HCT116 (cell line): ENCODE data around the gene BLID. TPM values are rescaled to one million over a fixed set of nuclear protein-coding genes. Genes with fewer than 3 reads are reported as not detected.
A peak's percentile ranks its signal among the peaks of the same experiment; 100 is the strongest.

Source experiments
- ATAC-seq: fragments of 200-7000 bp; cut with Tn5 transposase; 2 replicates; pipeline ENCODE4 v1.9.1; 2020; ENCODE audit warnings: mild to moderate bottlenecking, moderate library complexity
- BruUV-seq: library from RNA; stranded (reverse); fragments of 400-500 nt; replicated peaks from 2 replicates; lab custom pipeline; 2021; lab: Mats Ljungman, UMichigan
- CTCF ChIA-PET: fragments of 300-600 bp; sonication (Branson Sonifier 250); formaldehyde crosslinking; loops from one replicate; lab custom pipeline; 2021; ENCODE audit warnings: antibody characterized with exemption; lab: Charles Lee
- POLR2A ChIA-PET: fragments of 300-600, 350-600 bp; sonication (Branson Sonifier 250); formaldehyde crosslinking; loops from one replicate; lab custom pipeline; 2021; ENCODE audit warnings: antibody characterized with exemption; lab: Charles Lee
- RAD21 ChIA-PET, 2 experiments: fragments of 300-600 bp; sonication (Branson Sonifier 250); formaldehyde crosslinking; loops; one replicate each; lab custom pipeline; 2023; ENCODE audit warnings: low total read pairs in 2 of 2; ENCODE audit not compliant: uncharacterized antibody in 2 of 2, unreplicated experiment in 2 of 2, low non-redundant PET in 1 of 2; lab: Charles Lee
- DNase-seq: peaks from one replicate; pipeline ENCODE4 v3.0.0-alpha.2; 2010; ENCODE audit warnings: low read depth, low spot score
- H2AFZ ChIP-seq: fragments of 200-600 bp; shearing (Covaris generic), sonication (generic); 2 replicates; pipeline ENCODE4 v1.6.1; 2017; ENCODE audit warnings: low read depth, mixed run types, mixed read lengths, antibody characterized with exemption, low read length; ENCODE audit not compliant: poor library complexity, severe bottlenecking
- H3K27ac ChIP-seq: 2 replicates; pipeline ENCODE4 v1.5.1; 2012; ENCODE audit warnings: low read depth, low read length
- H3K27me3 ChIP-seq: fragments of 200-600 bp; sonication (generic); 2 replicates; pipeline ENCODE4 v1.6.1; 2016; ENCODE audit warnings: mixed run types, low read length, mixed read lengths; ENCODE audit not compliant: insufficient read depth
- H3K36me3 ChIP-seq, 2 experiments: fragments of 200-500 bp in 1 of 2; fragments of 200-600 bp in 1 of 2; sonication (Bioruptor generic) in 1 of 2; sonication (generic) in 1 of 2; 2 replicates each; pipeline versions ENCODE4 v1.5.1 to v1.6.1; 2014 to 2016; ENCODE audit warnings: low read length in 2 of 2, inconsistent platforms in 1 of 2, mixed read lengths in 1 of 2, mixed run types in 1 of 2; ENCODE audit not compliant: insufficient read depth in 2 of 2, control insufficient read depth in 1 of 2
- H3K4me1 ChIP-seq, 2 experiments: fragments of 200-600 bp in 1 of 2; sonication (generic) in 1 of 2; 2 replicates each; pipeline versions ENCODE4 v1.5.1 to v1.6.1; 2012 to 2017; ENCODE audit warnings: low read length in 2 of 2, inconsistent platforms in 1 of 2, mild to moderate bottlenecking in 1 of 2, mixed read lengths in 1 of 2, mixed run types in 1 of 2, moderate library complexity in 1 of 2; ENCODE audit not compliant: insufficient read depth in 2 of 2, control insufficient read depth in 1 of 2
- H3K4me2 ChIP-seq: fragments of 200-600 bp; sonication (generic); 2 replicates; pipeline ENCODE4 v1.6.1; 2017; ENCODE audit warnings: mixed run types, low read length, mixed read lengths
- H3K4me3 ChIP-seq, 2 experiments: fragments of 200-600 bp in 1 of 2; sonication (generic) in 1 of 2; replicated peaks in 1 of 2; 2 replicates each; pipeline ENCODE4 v1.5.1; 2011 to 2016; ENCODE audit warnings: low read length in 2 of 2, control low read depth in 1 of 2, low read depth in 1 of 2, mild to moderate bottlenecking in 1 of 2, mixed read lengths in 1 of 2, mixed run types in 1 of 2
- H3K79me2 ChIP-seq: fragments of 200-600 bp; sonication (generic); 2 replicates; pipeline ENCODE4 v1.6.1; 2017; ENCODE audit warnings: mild to moderate bottlenecking, mixed run types, low read length, moderate library complexity, mixed read lengths; ENCODE audit not compliant: insufficient read depth
- H3K9ac ChIP-seq: fragments of 200-600 bp; sonication (generic); 2 replicates; pipeline ENCODE4 v1.6.1; 2016; ENCODE audit warnings: low read length, mixed read lengths
- H3K9me2 ChIP-seq: fragments of 200-600 bp; sonication (generic), shearing (Covaris generic); 2 replicates; pipeline ENCODE4 v1.6.1; 2017; ENCODE audit warnings: mixed run types, mild to moderate bottlenecking, moderate library complexity; ENCODE audit not compliant: insufficient read depth
- H3K9me3 ChIP-seq, 2 experiments: fragments of 200-500 bp in 1 of 2; fragments of 200-600 bp in 1 of 2; sonication (Bioruptor generic) in 1 of 2; sonication (generic) in 1 of 2; 2 replicates each; pipeline ENCODE4 v1.6.1; 2014 to 2017; ENCODE audit warnings: low read length in 2 of 2, mixed read lengths in 2 of 2, inconsistent platforms in 1 of 2, low read depth in 1 of 2, mild to moderate bottlenecking in 1 of 2, mixed run types in 1 of 2, moderate library complexity in 1 of 2; ENCODE audit not compliant: control insufficient read depth in 1 of 2, insufficient read depth in 1 of 2
- H4K20me1 ChIP-seq: fragments of 200-600 bp; sonication (generic), shearing (Covaris generic); 2 replicates; pipeline ENCODE4 v1.6.1; 2017; ENCODE audit warnings: mixed run types, mild to moderate bottlenecking, moderate library complexity; ENCODE audit not compliant: insufficient read depth
- ATF3 ChIP-seq: IDR thresholded peaks from 2 replicates; pipeline ENCODE4 v1.6.1; 2012
- CBX3 ChIP-seq: IDR thresholded peaks from 2 replicates; pipeline ENCODE4 v1.6.1; 2012; ENCODE audit warnings: low read depth
- CEBPB ChIP-seq: IDR thresholded peaks from 2 replicates; pipeline ENCODE4 v1.6.1; 2012; ENCODE audit warnings: low read depth
- CTCF ChIP-seq, 3 experiments: fragments of 200-600 bp in 1 of 3; sonication (generic) in 1 of 3; IDR thresholded peaks in 2 of 3; conservative IDR thresholded peaks in 1 of 3; 2 replicates each; pipeline ENCODE4 v1.5.1; 2012 to 2017; ENCODE audit warnings: low read depth in 2 of 3, low read length in 2 of 3, antibody characterized with exemption in 1 of 3, borderline replicate concordance in 1 of 3, control low read depth in 1 of 3, mild to moderate bottlenecking in 1 of 3, mixed read lengths in 1 of 3, mixed run types in 1 of 3, moderate library complexity in 1 of 3; ENCODE audit not compliant: insufficient read depth in 1 of 3
- EGR1 ChIP-seq: IDR thresholded peaks from 2 replicates; pipeline ENCODE4 v1.6.1; 2012; ENCODE audit warnings: low read depth
- EZH2 ChIP-seq: fragments of 200-600 bp; sonication (generic); IDR thresholded peaks from 2 replicates; pipeline ENCODE4 v1.6.1; 2017; ENCODE audit warnings: antibody characterized with exemption, mixed run types
- EZH2phosphoT487 ChIP-seq: fragments of 200-600 bp; IDR thresholded peaks from 2 replicates; pipeline ENCODE4 v1.6.1; 2018; ENCODE audit warnings: antibody characterized with exemption, borderline replicate concordance
- MAX ChIP-seq: IDR thresholded peaks from 2 replicates; pipeline ENCODE4 v1.6.1; 2012
- POLR2A ChIP-seq: IDR thresholded peaks from 2 replicates; pipeline ENCODE4 v1.7.0; 2011; ENCODE audit warnings: borderline replicate concordance; ENCODE audit not compliant: insufficient read depth, insufficient read length; ENCODE audit errors: extremely low read depth
- POLR2AphosphoS5 ChIP-seq: IDR thresholded peaks from 2 replicates; pipeline ENCODE4 v1.6.1; 2011; ENCODE audit warnings: mild to moderate bottlenecking, low read depth, low read length, moderate library complexity
- RAD21 ChIP-seq: IDR thresholded peaks from 2 replicates; pipeline ENCODE4 v1.6.1; 2012; ENCODE audit warnings: low read depth, mild to moderate bottlenecking
- SIN3A ChIP-seq: IDR thresholded peaks from 2 replicates; pipeline ENCODE4 v1.6.1; 2012; ENCODE audit warnings: low read depth
- SP1 ChIP-seq: IDR thresholded peaks from 2 replicates; pipeline ENCODE4 v1.6.1; 2012; ENCODE audit warnings: low read depth
- TCF7L2 ChIP-seq: IDR thresholded peaks from 2 replicates; pipeline ENCODE4 v1.7.0; 2011; ENCODE audit warnings: borderline replicate concordance, inconsistent platforms; ENCODE audit not compliant: insufficient read depth, insufficient read length; ENCODE audit errors: extremely low read depth
- ZBTB33 ChIP-seq: IDR thresholded peaks from 2 replicates; pipeline ENCODE4 v1.6.1; 2011; ENCODE audit warnings: mild to moderate bottlenecking, low read length, moderate library complexity; ENCODE audit not compliant: insufficient replicate concordance; ENCODE audit errors: extremely low read depth
- ZFX ChIP-seq: fragments of 450-650 bp; IDR thresholded peaks from 2 replicates; pipeline ENCODE4 v1.6.1; 2017
- ZNF274 ChIP-seq: fragments of 200-500 bp; sonication (Bioruptor generic); IDR thresholded peaks from 2 replicates; pipeline ENCODE4 v1.6.1; 2014; ENCODE audit warnings: mild to moderate bottlenecking, low read depth, low read length, inconsistent platforms
- intact Hi-C: fragments of 100-400 bp; cut with micrococcal nuclease; formaldehyde crosslinking; loops from 2 replicates; pipeline ENCODE4 v1.10.0; 2022
- total RNA-seq: library from RNA; stranded (reverse); gene quantifications from one replicate; pipeline ENCODE4 v1.2.1, GENCODE V29; 2021; ENCODE audit not compliant: unreplicated experiment

Gene BLID
- total RNA-seq, 1 experiment from 2014 or later, result 8.9 TPM

- intact Hi-C loops, result no loop called here
- H3K27me3 ChIP-seq, result no peaks in the 10 kb centered on the region
- H4K20me1 ChIP-seq, result no peaks in the 10 kb centered on the region
- no peaks in the 10 kb centered on the region for H3K9me3 ChIP-seq
- H3K36me3 ChIP-seq, result peaks cover 0 to 35% of the 10 kb centered on the region in 2 experiments; a peak in 1 of 4 replicates
- peaks cover 39 to 71% of the 10 kb centered on the region in 2 experiments for H3K4me1 ChIP-seq
- CTCF ChIA-PET, result no interaction called here
- H2AFZ ChIP-seq, result no peak overlapping the region
- peak overlapping the region; percentile 41 for H3K27ac ChIP-seq
- POLR2A ChIA-PET, result no interaction called here
- no peak overlapping the region for H3K4me3 ChIP-seq
- TF ChIP-seq EZH2phosphoT487 (no peak), EGR1 (no peak), CEBPB (peak; percentile 64; the same call in 1 of the 2 replicates), RAD21 (no peak), CBX3 (no peak), ZFX (no peak), POLR2A (no peak), POLR2AphosphoS5 (no peak)
- no peak for ATAC-seq
- no peaks in the 10 kb centered on the region for H3K9me2 ChIP-seq
- RAD21 ChIA-PET, result no interaction called here
- no peak overlapping the region for H3K9ac ChIP-seq
- peaks cover 100% of the 10 kb centered on the region for H3K79me2 ChIP-seq
- H3K4me2 ChIP-seq, result no peak overlapping the region
- no peak for DNase-seq
- no TSS peak for BruUV-seq
These were observed 7.4 kb upstream of the BLID start for GRCh38 chr11:122123263-122123929.

GRCh38 chr11:122122179-122122578, 6.2 kb upstream of the BLID start:
- Histone ChIP-seq H3K27me3 (no peaks in the 10 kb centered on the region), H3K27ac (0 out of 2 replicates have a peak overlapping the region, but pooled peaks have one; percentile 41), H3K4me2 (no peak overlapping the region), H3K4me3 (no peak overlapping the region), H4K20me1 (no peaks in the 10 kb centered on the region), H3K9ac (no peak overlapping the region), H3K4me1 (peaks cover 35 to 69% of the 10 kb centered on the region in 2 experiments; a peak in 3 of 4 replicates), H3K36me3 (peaks cover 0 to 33% of the 10 kb centered on the region in 2 experiments; a peak in 2 of 4 replicates), H3K79me2 (peaks cover 100% of the 10 kb centered on the region), H2AFZ (no peak overlapping the region), H3K9me2 (no peaks in the 10 kb centered on the region), H3K9me3 (no peaks in the 10 kb centered on the region)
- ChIA-PET RAD21 (no interaction called here), POLR2A (no interaction called here), CTCF (no interaction called here)
- DNase-seq (no peak), ATAC-seq (no peak)
- BruUV-seq, result no TSS peak
- intact Hi-C loops, result no loop called here
- no peak for TF ChIP-seq ZNF274
- no peak for TF ChIP-seq POLR2A
- no peak for TF ChIP-seq MAX
- TF ChIP-seq EZH2, result no peak
- TF ChIP-seq SIN3A, result no peak
- TF ChIP-seq RAD21, result no peak
- no peak for TF ChIP-seq ZFX
- TF ChIP-seq CBX3, result no peak
- TF ChIP-seq TCF7L2, result no peak
- TF ChIP-seq SP1, result no peak
- TF ChIP-seq ZBTB33, result no peak
- TF ChIP-seq ATF3, result no peak
- TF ChIP-seq CTCF (IDR thresholded peaks at IDR 0.05 in 2 of 3, conservative IDR thresholded peaks at IDR 0.05 in 1 of 3; ENCODE audit: borderline replicate concordance in 1 of 3, insufficient read depth in 1 of 3, low read depth in 2 of 3, low read length in 2 of 3), result no peak
